Smooth muscle cell of the pulmonary artery (primary cell): Measurements from ENCODE around the gene EMP3. TPM values are rescaled to one million over a fixed set of nuclear protein-coding genes. Genes with fewer than 3 reads are reported as not detected.

Experiments used
- total RNA-seq: library from RNA; depleted of rRNA; stranded (reverse); fragments of >200 nt; gene quantifications from 2 replicates; pipeline ENCODE4 v1.2.3, GENCODE V29; 2014

The EMP3 gene
- 132 and 188 TPM in 2 replicates for total RNA-seq

GRCh38 chr19:48325265-48325910 is at the start of gene EMP3:
Gene EMP3 (plus strand): TSS chr19:48325552. CDS start chr19:48326845, 1,293 bp downstream.

GRCh38 chr19:48363810-48364597 is 38.7 kb downstream of the EMP3 start, which contains the start of the genes SYNGR4 and TMEM143:
Gene SYNGR4 (plus strand): TSS chr19:48364367. CDS start chr19:48365843, 1,476 bp downstream.
Gene TMEM143 (minus strand): TSS chr19:48363940. CDS start chr19:48363920, 20 bp downstream.

Other genes with a start within 250 kb of the EMP3 start
- 23.6 and 26.0 TPM in 2 replicates for gene PLA2G4C, start 214.7 kb upstream of the EMP3 start, total RNA-seq
- gene LIG1, start 155.2 kb upstream of the EMP3 start, total RNA-seq, result 10.6 and 11.2 TPM in 2 replicates
- 5.3 and 6.9 TPM in 2 replicates for gene ZSWIM9, start 154.9 kb upstream of the EMP3 start, total RNA-seq
- 17.7 and 23.4 TPM in 2 replicates for gene CARD8, start 69.6 kb upstream of the EMP3 start, total RNA-seq
- gene ZNF114, start 55.5 kb upstream of the EMP3 start, total RNA-seq, result 0.59 TPM in 1 of 2 replicates, not detected in the other
- gene TMEM143, start 38.4 kb downstream of the EMP3 start, total RNA-seq, result 5.2 and 7.3 TPM in 2 replicates
- gene SYNGR4, start 38.8 kb downstream of the EMP3 start, total RNA-seq, result not detected in 2 replicates
- gene KDELR1, start 66.0 kb downstream of the EMP3 start, total RNA-seq, result 118 TPM in 2 replicates
- 0.59 and 1.1 TPM in 2 replicates for gene GRIN2D, start 68.1 kb downstream of the EMP3 start, total RNA-seq
- 22.2 and 29.3 TPM in 2 replicates for gene GRWD1, start 120.4 kb downstream of the EMP3 start, total RNA-seq
- 0.65 and 1.1 TPM in 2 replicates for gene KCNJ14, start 130.0 kb downstream of the EMP3 start, total RNA-seq
- gene CYTH2, start 143.8 kb downstream of the EMP3 start, total RNA-seq, result 24.0 and 33.6 TPM in 2 replicates
- gene LMTK3, start 186.3 kb downstream of the EMP3 start, total RNA-seq, result 0.33 and 0.89 TPM in 2 replicates
- not detected in 2 replicates for gene SULT2B1, start 226.6 kb downstream of the EMP3 start, total RNA-seq